H9 (cell line): Measurements from ENCODE around the gene PLAC1. TPM values are rescaled to one million over a fixed set of nuclear protein-coding genes. Genes with fewer than 3 reads are reported as not detected.

Experiments used
- DNase-seq: peaks from one replicate; pipeline ENCODE4 v3.0.0-alpha.2; 2017
- H2AFZ ChIP-seq: one replicate; pipeline ENCODE4 v1.6.1; 2013; ENCODE audit warnings: mild to moderate bottlenecking, low read length, control low read depth, moderate library complexity
- H2AK5ac ChIP-seq: 2 replicates; pipeline ENCODE4 v1.6.1; 2013; ENCODE audit warnings: low read length, control low read depth, mixed read lengths; ENCODE audit not compliant: insufficient read length
- H2BK120ac ChIP-seq: one replicate; pipeline ENCODE4 v1.6.1; 2013; ENCODE audit warnings: low read depth, mild to moderate bottlenecking, low read length, control low read depth, inconsistent platforms; ENCODE audit not compliant: poor library complexity, severe bottlenecking
- H2BK12ac ChIP-seq: 2 replicates; pipeline ENCODE4 v1.6.1; 2013; ENCODE audit warnings: low read length, control low read depth, mixed read lengths, low read depth; ENCODE audit not compliant: insufficient read length
- H2BK15ac ChIP-seq: 2 replicates; pipeline ENCODE4 v1.6.1; 2013; ENCODE audit warnings: low read depth, low read length, control low read depth
- H2BK20ac ChIP-seq: one replicate; pipeline ENCODE4 v1.6.1; 2013; ENCODE audit warnings: low read depth, mild to moderate bottlenecking, low read length, control low read depth, inconsistent platforms; ENCODE audit not compliant: poor library complexity, severe bottlenecking
- H2BK5ac ChIP-seq: 2 replicates; pipeline ENCODE4 v1.6.1; 2013; ENCODE audit warnings: low read length, control low read depth, mixed read lengths; ENCODE audit not compliant: insufficient read length
- H3K14ac ChIP-seq: 2 replicates; pipeline ENCODE4 v1.6.1; 2013; ENCODE audit warnings: low read length, control low read depth; ENCODE audit not compliant: insufficient read depth
- H3K18ac ChIP-seq: 2 replicates; pipeline ENCODE4 v1.6.1; 2013; ENCODE audit warnings: low read depth, mild to moderate bottlenecking, mixed read lengths, low read length, control low read depth; ENCODE audit not compliant: insufficient read length
- H3K23ac ChIP-seq: 2 replicates; pipeline ENCODE4 v1.6.1; 2013; ENCODE audit warnings: low read length, control low read depth, mixed read lengths, low read depth; ENCODE audit not compliant: insufficient read length
- H3K23me2 ChIP-seq: 2 replicates; pipeline ENCODE4 v1.6.1; 2013; ENCODE audit warnings: low read depth, mild to moderate bottlenecking, mixed read lengths, low read length, control low read depth; ENCODE audit not compliant: insufficient read length, poor library complexity, severe bottlenecking
- H3K27ac ChIP-seq: 2 replicates; pipeline ENCODE4 v1.5.1; 2013; ENCODE audit warnings: low read length, control low read depth, mixed read lengths, low read depth; ENCODE audit not compliant: insufficient read length
- H3K27me3 ChIP-seq: 2 replicates; pipeline ENCODE4 v1.6.1; 2013; ENCODE audit warnings: low read length, control low read depth, inconsistent platforms; ENCODE audit not compliant: insufficient read depth
- H3K4ac ChIP-seq: 2 replicates; pipeline ENCODE4 v1.6.1; 2013; ENCODE audit warnings: low read depth, mild to moderate bottlenecking, control low read depth, inconsistent platforms, low read length, moderate library complexity
- H3K4me1 ChIP-seq: 2 replicates; pipeline ENCODE4 v1.6.1; 2013; ENCODE audit warnings: low read length, control low read depth, inconsistent platforms; ENCODE audit not compliant: insufficient read depth
- H3K4me2 ChIP-seq: 2 replicates; pipeline ENCODE4 v1.6.1; 2013; ENCODE audit warnings: low read length, control low read depth, mixed read lengths; ENCODE audit not compliant: insufficient read length, insufficient read depth
- H3K56ac ChIP-seq: 2 replicates; pipeline ENCODE4 v1.6.1; 2013; ENCODE audit warnings: low read depth, mild to moderate bottlenecking, mixed read lengths, low read length, control low read depth; ENCODE audit not compliant: insufficient read length
- H3K79me1 ChIP-seq: 2 replicates; pipeline ENCODE4 v1.6.1; 2013; ENCODE audit warnings: low read depth, mild to moderate bottlenecking, moderate library complexity, low read length, control low read depth, inconsistent platforms; ENCODE audit not compliant: insufficient read depth, poor library complexity, severe bottlenecking
- H3K79me2 ChIP-seq: 2 replicates; pipeline ENCODE4 v1.6.1; 2013; ENCODE audit warnings: low read length, control low read depth, inconsistent platforms; ENCODE audit not compliant: insufficient read depth
- H3K9ac ChIP-seq: 2 replicates; pipeline ENCODE4 v1.6.1; 2013; ENCODE audit warnings: low read length, control low read depth, mixed read lengths; ENCODE audit not compliant: insufficient read length; ENCODE audit errors: extremely low read depth
- H3K9me3 ChIP-seq: one replicate; pipeline ENCODE4 v1.6.1; 2013; ENCODE audit warnings: low read depth, low read length, inconsistent platforms; ENCODE audit not compliant: control insufficient read depth
- H3T11ph ChIP-seq: one replicate; pipeline ENCODE4 v1.6.1; 2013; ENCODE audit warnings: mild to moderate bottlenecking, low read length, control low read depth, inconsistent platforms
- H4K20me1 ChIP-seq: one replicate; pipeline ENCODE4 v1.6.1; 2013; ENCODE audit not compliant: control insufficient read depth, insufficient read length, insufficient read depth
- H4K5ac ChIP-seq: 2 replicates; pipeline ENCODE4 v1.6.1; 2013; ENCODE audit warnings: low read depth, mild to moderate bottlenecking, mixed read lengths, low read length, control low read depth; ENCODE audit not compliant: insufficient read length
- H4K8ac ChIP-seq: replicated peaks from 2 replicates; pipeline ENCODE4 v1.6.1; 2013; ENCODE audit warnings: low read length, control low read depth, mixed read lengths, low read depth; ENCODE audit not compliant: insufficient read length
- H4K91ac ChIP-seq: 2 replicates; pipeline ENCODE4 v1.6.1; 2013; ENCODE audit warnings: low read depth, mild to moderate bottlenecking, moderate library complexity, mixed read lengths, low read length, control low read depth; ENCODE audit not compliant: insufficient read length
- H3K27ac Mint-ChIP-seq, 3 experiments: 2 replicates in 2 of 3; 3 replicates in 1 of 3; pipeline ENCODE4 v1.8.0; 2020 to 2021; ENCODE audit warnings: mixed read lengths in 3 of 3, mild to moderate bottlenecking in 1 of 3, moderate library complexity in 1 of 3
- H3K27me3 Mint-ChIP-seq: 2 replicates; pipeline ENCODE4 v1.8.0; 2021; ENCODE audit warnings: low read depth, mild to moderate bottlenecking, moderate library complexity, mixed read lengths
- H3K36me3 Mint-ChIP-seq, 3 experiments: 2 replicates in 2 of 3; 3 replicates in 1 of 3; pipeline ENCODE4 v1.8.0; 2020 to 2021; ENCODE audit warnings: low read depth in 3 of 3, mixed read lengths in 3 of 3; ENCODE audit not compliant: insufficient read depth in 1 of 3
- H3K4me1 Mint-ChIP-seq, 2 experiments: 2 replicates each; pipeline ENCODE4 v1.8.0; 2020; ENCODE audit warnings: mixed read lengths in 2 of 2
- H3K4me3 Mint-ChIP-seq, 2 experiments: 2 replicates in 1 of 2; 3 replicates in 1 of 2; pipeline ENCODE4 v1.8.0; 2020 to 2021; ENCODE audit warnings: mild to moderate bottlenecking in 2 of 2, mixed read lengths in 2 of 2, moderate library complexity in 1 of 2
- H3K9me3 Mint-ChIP-seq, 2 experiments: 2 replicates in 1 of 2; 3 replicates in 1 of 2; pipeline ENCODE4 v1.8.0; 2020; ENCODE audit warnings: mild to moderate bottlenecking in 2 of 2, mixed read lengths in 2 of 2, moderate library complexity in 1 of 2
- WGBS: extraction: QIAGEN DNeasy Blood & Tissue Kit; methylation state at CpG from one replicate; pipeline ENCODE4 v1.1.7; 2013; ENCODE audit warnings: missing lambda C conversion rate, low lambda C conversion rate, mixed read lengths; ENCODE audit not compliant: insufficient read length; ENCODE audit errors: extremely low coverage; 5-methylcytosine and 5-hydroxymethylcytosine counted together
- total RNA-seq: library from RNA; stranded (reverse); gene quantifications from 2 replicates; pipeline ENCODE4 v1.2.1, GENCODE V29; 2021
- TF ChIP-seq, protein P1 (sequence below): fragments of 200-600 bp; sonication (generic); conservative IDR thresholded peaks from 3 replicates; pipeline ENCODE4 v1.8.0; 2021; ENCODE audit warnings: antibody characterized with exemption, mild to moderate bottlenecking

The PLAC1 gene
- total RNA-seq, 1 experiment from 2014 or later = 0.68 TPM

DNA sequence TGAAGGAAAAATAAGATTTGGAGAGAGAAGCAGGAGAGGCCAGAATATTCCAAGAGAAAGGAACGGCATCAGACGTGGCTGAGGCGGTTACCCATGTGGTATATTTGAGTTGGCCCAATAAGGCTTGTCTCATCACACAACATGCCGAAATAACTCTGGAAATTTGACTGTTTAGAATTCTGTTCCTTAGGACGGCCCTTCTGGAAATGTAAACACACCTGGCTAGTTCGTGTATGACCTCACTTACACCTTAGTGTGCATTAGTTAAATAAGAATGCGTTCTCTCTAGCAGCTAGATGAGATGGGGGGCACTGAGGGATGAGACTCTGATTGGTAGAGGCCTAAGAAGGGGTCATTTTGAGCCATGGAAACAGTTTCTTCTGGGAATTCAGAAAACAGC lies 33.2 kb upstream of the PLAC1 start:
- Histone ChIP-seq H3K23me2 (no peaks in the 10 kb centered on the region), H4K8ac (no peak overlapping the region), H3K79me2 (no peaks in the 10 kb centered on the region), H2AFZ (no peak overlapping the region), H3T11ph (no peak overlapping the region), H3K79me1 (no peaks in the 10 kb centered on the region), H3K9ac (no peak overlapping the region), H3K23ac (no peak overlapping the region), H3K4me2 (no peak overlapping the region), H4K91ac (no peak overlapping the region), H2BK20ac (no peak overlapping the region), H2BK15ac (no peak overlapping the region), H2BK12ac (no peak overlapping the region), H3K27me3 (no peaks in the 10 kb centered on the region), H2BK120ac (no peak overlapping the region), H3K14ac (no peak overlapping the region), H4K5ac (no peak overlapping the region), H3K9me3 (no peaks in the 10 kb centered on the region), H3K18ac (no peak overlapping the region), H2AK5ac (no peak overlapping the region), H3K4ac (no peak overlapping the region), H2BK5ac (no peak overlapping the region), H4K20me1 (no peaks in the 10 kb centered on the region), H3K56ac (no peak overlapping the region), H3K4me1 (no peaks in the 10 kb centered on the region; the same call in 1 of the 2 replicates), H3K27ac (no peak overlapping the region)
- peaks cover 0 to 3% of the 10 kb centered on the region in 2 experiments; a peak in 1 of 4 replicates for H3K4me1 Mint-ChIP-seq
- WGBS = no CpG with 5 or more reads among the region's 7 CpGs
- H3K9me3 Mint-ChIP-seq = peaks cover 2 to 45% of the 10 kb centered on the region in 2 experiments; a peak in 4 of 5 replicates
- no peak for DNase-seq
- TF ChIP-seq, protein P1, sequence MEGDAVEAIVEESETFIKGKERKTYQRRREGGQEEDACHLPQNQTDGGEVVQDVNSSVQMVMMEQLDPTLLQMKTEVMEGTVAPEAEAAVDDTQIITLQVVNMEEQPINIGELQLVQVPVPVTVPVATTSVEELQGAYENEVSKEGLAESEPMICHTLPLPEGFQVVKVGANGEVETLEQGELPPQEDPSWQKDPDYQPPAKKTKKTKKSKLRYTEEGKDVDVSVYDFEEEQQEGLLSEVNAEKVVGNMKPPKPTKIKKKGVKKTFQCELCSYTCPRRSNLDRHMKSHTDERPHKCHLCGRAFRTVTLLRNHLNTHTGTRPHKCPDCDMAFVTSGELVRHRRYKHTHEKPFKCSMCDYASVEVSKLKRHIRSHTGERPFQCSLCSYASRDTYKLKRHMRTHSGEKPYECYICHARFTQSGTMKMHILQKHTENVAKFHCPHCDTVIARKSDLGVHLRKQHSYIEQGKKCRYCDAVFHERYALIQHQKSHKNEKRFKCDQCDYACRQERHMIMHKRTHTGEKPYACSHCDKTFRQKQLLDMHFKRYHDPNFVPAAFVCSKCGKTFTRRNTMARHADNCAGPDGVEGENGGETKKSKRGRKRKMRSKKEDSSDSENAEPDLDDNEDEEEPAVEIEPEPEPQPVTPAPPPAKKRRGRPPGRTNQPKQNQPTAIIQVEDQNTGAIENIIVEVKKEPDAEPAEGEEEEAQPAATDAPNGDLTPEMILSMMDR = no peak
- H3K27ac Mint-ChIP-seq = no peak overlapping the region
- H3K4me3 Mint-ChIP-seq = no peak overlapping the region
- H3K27me3 Mint-ChIP-seq = no peaks in the 10 kb centered on the region; the same call in none of the 2 replicates
- no peaks in the 10 kb centered on the region; a peak in 1 of 7 replicates for H3K36me3 Mint-ChIP-seq
